ENCODE data around the gene AGT.

Gene AGT

DNA sequence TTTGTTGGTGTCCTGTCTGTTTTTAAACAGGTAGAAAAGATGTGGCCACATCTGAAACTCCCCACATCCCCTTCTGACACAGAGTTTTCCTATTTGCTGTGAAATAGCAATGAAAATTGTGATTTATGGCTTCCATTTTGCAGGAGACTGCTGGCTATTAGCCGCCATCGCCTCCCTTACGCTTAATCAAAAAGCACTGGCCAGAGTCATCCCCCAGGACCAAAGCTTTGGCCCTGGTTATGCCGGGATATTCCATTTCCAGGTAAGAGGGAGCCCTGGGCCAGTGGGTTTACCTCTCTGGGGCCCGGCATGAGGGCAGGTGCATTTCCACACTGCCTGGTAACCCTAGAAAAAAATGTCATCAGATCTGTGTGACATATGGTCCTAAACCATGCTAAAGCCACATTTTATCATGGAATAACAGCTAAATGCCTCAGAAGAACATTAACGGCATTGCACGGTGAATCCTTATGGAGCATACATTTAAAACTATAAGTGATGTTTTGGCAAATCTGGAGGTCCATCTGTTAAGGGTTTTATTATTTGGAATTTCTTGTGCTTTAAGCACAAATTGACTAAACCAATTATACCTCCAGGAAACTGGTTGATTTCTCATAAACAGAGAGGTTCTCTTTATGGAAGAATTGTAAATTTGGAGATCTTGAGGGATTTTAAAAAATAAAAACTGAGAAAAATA, 45.6 kb upstream of the AGT start:
- no peaks in the 10 kb centered on the region for H4K20me1 ChIP-seq (ENCODE audit: insufficient read depth, low read length)

DNA sequence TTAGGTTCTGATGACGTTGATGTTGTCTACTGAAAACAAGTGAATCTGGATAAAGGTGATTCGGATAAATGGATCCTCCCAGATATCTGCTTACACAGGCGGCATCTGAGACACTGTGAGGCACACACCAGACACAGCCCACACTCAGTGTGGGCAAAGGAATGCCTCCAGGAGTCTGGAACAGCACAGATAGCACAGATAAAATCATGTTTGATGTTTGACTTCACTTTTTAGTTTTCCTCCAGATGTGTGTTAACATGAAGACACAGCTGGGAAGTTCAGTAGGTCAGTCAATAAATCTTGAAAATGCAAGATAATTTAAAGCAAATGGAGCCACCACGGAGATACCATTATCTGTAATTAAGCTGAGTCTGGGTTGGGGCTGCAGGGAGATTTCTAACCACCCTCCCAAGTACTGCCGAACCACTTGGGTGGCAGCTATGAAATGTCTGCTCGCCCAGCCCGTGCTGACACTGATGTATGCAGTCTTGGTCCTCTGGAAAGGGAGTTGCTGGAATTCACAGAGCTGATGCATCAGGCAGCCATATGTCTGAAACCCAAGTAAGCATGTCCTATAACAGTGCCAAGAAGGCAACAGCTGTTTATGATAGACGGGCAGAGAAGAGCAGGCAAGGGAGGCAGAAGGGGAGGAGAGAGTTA, 44.9 kb upstream of the AGT start:
- TF ChIP-seq EZH2 (optimal IDR thresholded peaks at IDR 0.05; ENCODE audit: low read depth, low read length) (no peak), EZH2phosphoT487 (IDR thresholded peaks at IDR 0.05; ENCODE audit: low read length) (no peak)
- TF ChIP-seq, protein P1, sequence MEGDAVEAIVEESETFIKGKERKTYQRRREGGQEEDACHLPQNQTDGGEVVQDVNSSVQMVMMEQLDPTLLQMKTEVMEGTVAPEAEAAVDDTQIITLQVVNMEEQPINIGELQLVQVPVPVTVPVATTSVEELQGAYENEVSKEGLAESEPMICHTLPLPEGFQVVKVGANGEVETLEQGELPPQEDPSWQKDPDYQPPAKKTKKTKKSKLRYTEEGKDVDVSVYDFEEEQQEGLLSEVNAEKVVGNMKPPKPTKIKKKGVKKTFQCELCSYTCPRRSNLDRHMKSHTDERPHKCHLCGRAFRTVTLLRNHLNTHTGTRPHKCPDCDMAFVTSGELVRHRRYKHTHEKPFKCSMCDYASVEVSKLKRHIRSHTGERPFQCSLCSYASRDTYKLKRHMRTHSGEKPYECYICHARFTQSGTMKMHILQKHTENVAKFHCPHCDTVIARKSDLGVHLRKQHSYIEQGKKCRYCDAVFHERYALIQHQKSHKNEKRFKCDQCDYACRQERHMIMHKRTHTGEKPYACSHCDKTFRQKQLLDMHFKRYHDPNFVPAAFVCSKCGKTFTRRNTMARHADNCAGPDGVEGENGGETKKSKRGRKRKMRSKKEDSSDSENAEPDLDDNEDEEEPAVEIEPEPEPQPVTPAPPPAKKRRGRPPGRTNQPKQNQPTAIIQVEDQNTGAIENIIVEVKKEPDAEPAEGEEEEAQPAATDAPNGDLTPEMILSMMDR (IDR thresholded peaks at IDR 0.05; ENCODE audit: low read length) = no peak
- no peaks in the 10 kb centered on the region for H3K79me2 ChIP-seq (ENCODE audit: low read length)
- no peak overlapping the region for H2AFZ ChIP-seq (ENCODE audit: low read length)
- H3K27me3 ChIP-seq (replicated peaks; ENCODE audit: insufficient read depth, low read length) = no peaks in the 10 kb centered on the region
- H3K9me3 ChIP-seq (replicated peaks; ENCODE audit: insufficient read depth, low read length) = no peaks in the 10 kb centered on the region
- H3K27ac ChIP-seq (ENCODE audit: low read length) = no peak overlapping the region
- no peak overlapping the region for H3K4me3 ChIP-seq (ENCODE audit: low read length)
- no peak for DNase-seq
- no peaks in the 10 kb centered on the region for H3F3A ChIP-seq (ENCODE audit: insufficient read depth, low read length)
- no peaks in the 10 kb centered on the region for H4K20me1 ChIP-seq (ENCODE audit: insufficient read depth, low read length)
- no peaks in the 10 kb centered on the region for H3K36me3 ChIP-seq (replicated peaks; ENCODE audit: insufficient read depth, low read length)
- no peaks in the 10 kb centered on the region for H3K4me1 ChIP-seq (ENCODE audit: low read length)
- no peaks in the 10 kb centered on the region for H3K9me2 ChIP-seq (replicated peaks; ENCODE audit: insufficient read depth, low read length)
- H3K9ac ChIP-seq (ENCODE audit: low read length) = no peak overlapping the region
- H3K4me2 ChIP-seq (ENCODE audit: low read depth, low read length) = no peak overlapping the region

More for the DNA sequence above, 45.6 kb upstream of the AGT start:
- Histone ChIP-seq H3K9me2 (replicated peaks; ENCODE audit: insufficient read depth, low read length) (no peaks in the 10 kb centered on the region), H3K9ac (ENCODE audit: low read length) (no peak overlapping the region), H2AFZ (ENCODE audit: low read length) (no peak overlapping the region), H3K4me2 (ENCODE audit: low read depth, low read length) (no peak overlapping the region), H3K36me3 (replicated peaks; ENCODE audit: insufficient read depth, low read length) (no peaks in the 10 kb centered on the region), H3K9me3 (replicated peaks; ENCODE audit: insufficient read depth, low read length) (no peaks in the 10 kb centered on the region), H3F3A (ENCODE audit: insufficient read depth, low read length) (no peaks in the 10 kb centered on the region), H3K27me3 (replicated peaks; ENCODE audit: insufficient read depth, low read length) (no peaks in the 10 kb centered on the region), H3K4me3 (ENCODE audit: low read length) (no peak overlapping the region), H3K27ac (ENCODE audit: low read length) (no peak overlapping the region), H3K79me2 (ENCODE audit: low read length) (no peaks in the 10 kb centered on the region), H3K4me1 (ENCODE audit: low read length) (no peaks in the 10 kb centered on the region)
- TF ChIP-seq, protein P1 (IDR thresholded peaks at IDR 0.05; ENCODE audit: low read length) = no peak
- TF ChIP-seq EZH2phosphoT487 (IDR thresholded peaks at IDR 0.05; ENCODE audit: low read length) (no peak), EZH2 (optimal IDR thresholded peaks at IDR 0.05; ENCODE audit: low read depth, low read length) (no peak)
- no peak for DNase-seq

DNA sequence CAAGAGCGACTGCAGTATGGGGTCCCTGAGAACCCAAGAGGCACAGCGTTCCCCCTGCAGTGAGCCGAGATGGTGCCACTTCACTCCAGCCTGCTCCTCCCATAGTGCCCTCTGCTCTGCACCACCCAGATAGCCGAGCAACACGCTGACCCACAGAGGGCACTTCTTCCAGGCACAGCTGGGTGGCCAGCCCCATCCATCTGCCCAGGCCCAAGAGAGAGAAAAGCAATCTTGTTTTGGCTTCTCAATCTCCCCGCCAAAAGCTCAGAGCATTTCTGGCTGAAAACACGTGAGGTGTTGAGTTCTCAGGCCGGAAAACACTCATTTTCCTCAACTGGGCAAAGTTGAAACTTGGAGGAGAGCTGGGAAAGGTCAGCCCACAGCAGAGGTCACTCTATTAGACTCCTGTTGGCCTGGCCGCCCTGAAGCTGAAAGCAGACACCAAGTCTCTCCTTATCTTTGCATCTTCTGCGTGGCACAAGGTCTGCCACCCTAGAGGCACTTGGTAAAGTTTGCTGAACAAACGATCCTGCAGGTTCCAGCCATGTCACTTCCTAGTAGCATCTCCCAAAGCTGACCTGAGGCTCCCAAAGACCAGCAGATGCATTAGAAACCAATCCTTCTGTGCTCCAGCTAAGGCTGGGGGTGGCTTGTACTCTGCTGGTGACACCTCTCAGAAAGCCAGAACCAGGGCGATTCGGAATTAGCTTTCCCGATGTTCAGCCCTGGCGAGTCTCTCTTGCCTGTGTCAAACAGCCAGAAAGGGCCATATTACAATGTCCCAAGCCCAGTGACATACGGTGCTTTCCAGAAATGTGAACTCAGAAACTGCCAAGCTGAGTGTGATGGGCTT, 44.2 kb upstream of the AGT start:
- H3K9me2 ChIP-seq (replicated peaks; ENCODE audit: insufficient read depth, low read length) = no peaks in the 10 kb centered on the region
- no peak overlapping the region for H3K4me2 ChIP-seq (ENCODE audit: low read depth, low read length)
- H4K20me1 ChIP-seq (ENCODE audit: insufficient read depth, low read length) = no peaks in the 10 kb centered on the region
- no peak overlapping the region for H2AFZ ChIP-seq (ENCODE audit: low read length)
- H3K4me3 ChIP-seq (ENCODE audit: low read length) = no peak overlapping the region
- H3F3A ChIP-seq (ENCODE audit: insufficient read depth, low read length) = no peaks in the 10 kb centered on the region
- no peak overlapping the region for H3K27ac ChIP-seq (ENCODE audit: low read length)
- TF ChIP-seq, protein P1 (IDR thresholded peaks at IDR 0.05; ENCODE audit: low read length) = no peak
- TF ChIP-seq EZH2phosphoT487 (IDR thresholded peaks at IDR 0.05; ENCODE audit: low read length) (no peak), EZH2 (optimal IDR thresholded peaks at IDR 0.05; ENCODE audit: low read depth, low read length) (no peak)
- H3K27me3 ChIP-seq (replicated peaks; ENCODE audit: insufficient read depth, low read length) = no peaks in the 10 kb centered on the region
- H3K79me2 ChIP-seq (ENCODE audit: low read length) = no peaks in the 10 kb centered on the region
- no peaks in the 10 kb centered on the region for H3K4me1 ChIP-seq (ENCODE audit: low read length)
- H3K36me3 ChIP-seq (replicated peaks; ENCODE audit: insufficient read depth, low read length) = no peaks in the 10 kb centered on the region
- H3K9me3 ChIP-seq (replicated peaks; ENCODE audit: insufficient read depth, low read length) = no peaks in the 10 kb centered on the region
- DNase-seq = no peak
- H3K9ac ChIP-seq (ENCODE audit: low read length) = no peak overlapping the region
